ENCODE results near the gene MRPL21.
"Not testable (repeated sequence)": the region's sequence is repeated elsewhere in the genome, so short reads cannot be mapped to it uniquely, and the experiment has no call there.

MRPL21 gene

GRCh38 chr11:68865241-68865640 is 38.4 kb downstream of the MRPL21 start:
- DNase-seq = no peak

GRCh38 chr11:68863553-68864265 is 39.9 kb downstream of the MRPL21 start:
- DNase-seq = no peak

GRCh38 chr11:68862421-68862820 is 41.2 kb downstream of the MRPL21 start:
- no peak for DNase-seq

- no peak for DNase-seq
Observed at GRCh38 chr11:68859123-68859522, 44.5 kb downstream of the MRPL21 start.

GRCh38 chr11:68857037-68857586 is 46.5 kb downstream of the MRPL21 start:
- no peak for DNase-seq

GRCh38 chr11:68856425-68857030 is 47.1 kb downstream of the MRPL21 start:
- not testable (repeated sequence) for DNase-seq

- DNase-seq = no peak
Observed at GRCh38 chr11:68855205-68855981, 48.2 kb downstream of the MRPL21 start.

DNA sequence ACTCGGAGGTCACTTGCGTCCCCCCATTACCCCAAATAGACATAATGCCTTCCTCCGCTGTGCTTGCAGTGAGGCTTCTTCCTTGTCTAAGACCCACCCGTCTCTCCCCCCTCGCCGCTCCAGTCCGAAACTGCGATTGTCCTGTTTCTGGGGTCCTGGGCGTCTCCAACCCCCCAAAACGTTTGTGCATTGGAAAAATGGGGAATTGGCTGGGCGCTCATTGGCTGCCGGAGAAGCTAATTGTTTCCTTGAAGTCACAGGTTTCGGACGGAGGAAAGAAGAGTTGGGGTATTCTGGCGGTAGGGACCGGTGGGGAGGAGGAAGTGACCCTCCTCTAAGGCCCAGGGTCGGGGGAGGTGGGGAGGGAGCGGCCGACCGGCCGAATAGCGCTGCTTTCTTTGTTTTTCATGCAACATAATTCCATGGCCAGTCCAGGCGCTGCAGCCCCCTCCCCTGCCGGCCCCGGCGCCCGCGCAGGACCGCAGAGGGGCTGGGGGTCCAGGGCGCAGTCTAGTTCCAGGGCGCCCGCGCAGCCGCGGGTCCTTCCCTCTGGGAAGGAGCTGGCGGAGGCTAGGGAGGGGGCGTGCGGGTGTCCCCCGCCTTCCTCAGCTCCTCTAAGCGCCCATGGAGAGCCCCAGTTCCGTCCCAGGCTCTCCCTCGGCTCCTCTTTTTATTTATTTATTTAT is 49.2 kb downstream of the MRPL21 start:
- DNase-seq = no peak

- no peak for DNase-seq
Observed at GRCh38 chr11:68852628-68853027, 51.0 kb downstream of the MRPL21 start.

DNA sequence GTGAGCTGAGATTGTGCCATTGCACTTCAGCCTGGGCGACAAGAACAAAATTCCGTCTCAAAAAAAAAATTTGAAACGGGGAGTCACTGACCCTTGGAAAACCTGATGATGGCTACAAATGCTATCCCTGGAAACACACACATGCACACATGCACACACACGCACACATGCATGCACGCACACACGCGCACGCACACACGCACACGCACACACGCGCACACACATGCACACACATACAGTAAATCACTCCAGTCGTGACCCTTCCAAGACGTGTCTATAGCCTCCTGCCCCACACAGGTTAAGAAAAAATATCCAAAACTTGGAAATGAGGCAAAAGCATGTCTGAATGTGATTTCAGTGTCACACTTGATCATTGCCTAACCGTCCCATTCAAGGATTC is 55.2 kb downstream of the MRPL21 start:
- DNase-seq = no peak

- DNase-seq = no peak
Observed at GRCh38 chr11:68847395-68847794, 56.2 kb downstream of the MRPL21 start.

DNA sequence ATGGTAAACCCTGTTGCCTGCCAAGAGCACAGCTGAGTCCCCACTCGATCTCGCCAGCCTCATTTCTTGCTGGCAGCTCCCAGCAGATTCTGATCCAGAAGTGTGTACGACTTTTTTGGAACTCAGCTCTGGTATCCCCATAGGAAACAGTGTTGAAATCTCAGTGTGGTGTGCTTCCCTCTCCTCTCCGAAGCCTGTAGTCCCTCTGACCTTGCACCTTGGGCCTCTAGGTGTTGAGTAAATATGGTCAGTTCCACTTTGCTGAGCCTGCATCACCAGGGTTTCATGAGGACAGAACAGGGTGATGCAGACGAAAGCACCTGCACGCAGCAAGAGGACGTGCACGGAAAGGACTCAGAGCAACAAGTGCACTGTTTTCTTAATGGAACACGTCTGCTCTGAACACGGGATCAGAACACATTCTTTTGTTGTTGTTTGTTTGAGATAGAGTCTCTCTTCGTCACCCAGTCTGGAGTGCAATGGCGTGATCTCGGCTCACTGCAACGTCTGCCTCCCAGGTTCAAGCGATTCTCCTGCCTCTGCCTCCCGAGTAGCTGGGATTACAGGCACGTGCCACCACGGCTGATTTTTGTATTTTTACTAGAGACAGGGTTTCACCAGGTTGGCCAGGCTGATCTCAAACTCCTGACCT is 58.2 kb downstream of the MRPL21 start:
- no peak for DNase-seq

GRCh38 chr11:68844801-68845200 is 58.8 kb downstream of the MRPL21 start:
- DNase-seq = no peak

GRCh38 chr11:68844376-68844775 is 59.3 kb downstream of the MRPL21 start:
- no peak for DNase-seq

DNA sequence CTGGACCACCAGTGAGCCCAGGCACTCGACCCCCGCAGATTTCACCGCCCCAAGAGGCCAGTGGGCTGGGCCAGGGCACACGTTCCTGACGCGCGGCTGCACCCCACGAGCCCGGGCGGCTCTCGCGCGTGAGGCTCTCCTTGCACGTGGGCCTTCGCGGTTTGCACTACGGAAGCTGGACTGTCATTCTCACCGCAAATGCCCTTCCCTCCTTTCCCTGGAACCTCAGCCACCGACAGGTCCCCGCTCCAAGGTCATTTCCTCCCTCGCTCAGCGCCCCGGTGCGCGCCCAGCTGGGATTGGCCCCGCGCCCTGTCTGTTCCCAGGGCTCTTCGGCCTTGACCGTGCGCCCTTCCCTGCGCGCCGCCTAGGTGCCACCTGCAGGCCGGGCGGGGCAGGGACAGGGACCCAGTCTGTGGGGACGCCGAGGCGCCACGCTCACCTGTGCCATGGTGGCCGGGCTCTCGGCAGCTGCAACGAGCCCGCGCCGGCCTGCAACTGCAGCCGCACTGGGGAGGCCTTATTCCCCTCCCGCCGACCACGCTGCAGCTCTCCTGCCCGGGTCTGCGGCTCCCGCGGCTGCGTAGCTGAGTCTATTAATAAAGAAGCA is 59.8 kb downstream of the MRPL21 start:
- no peak for DNase-seq

GRCh38 chr11:68843052-68843561 is 60.5 kb downstream of the MRPL21 start:
- peak; percentile 42 for DNase-seq

GRCh38 chr11:68842427-68843051 is 61.1 kb downstream of the MRPL21 start:
- no peak for DNase-seq

DNA sequence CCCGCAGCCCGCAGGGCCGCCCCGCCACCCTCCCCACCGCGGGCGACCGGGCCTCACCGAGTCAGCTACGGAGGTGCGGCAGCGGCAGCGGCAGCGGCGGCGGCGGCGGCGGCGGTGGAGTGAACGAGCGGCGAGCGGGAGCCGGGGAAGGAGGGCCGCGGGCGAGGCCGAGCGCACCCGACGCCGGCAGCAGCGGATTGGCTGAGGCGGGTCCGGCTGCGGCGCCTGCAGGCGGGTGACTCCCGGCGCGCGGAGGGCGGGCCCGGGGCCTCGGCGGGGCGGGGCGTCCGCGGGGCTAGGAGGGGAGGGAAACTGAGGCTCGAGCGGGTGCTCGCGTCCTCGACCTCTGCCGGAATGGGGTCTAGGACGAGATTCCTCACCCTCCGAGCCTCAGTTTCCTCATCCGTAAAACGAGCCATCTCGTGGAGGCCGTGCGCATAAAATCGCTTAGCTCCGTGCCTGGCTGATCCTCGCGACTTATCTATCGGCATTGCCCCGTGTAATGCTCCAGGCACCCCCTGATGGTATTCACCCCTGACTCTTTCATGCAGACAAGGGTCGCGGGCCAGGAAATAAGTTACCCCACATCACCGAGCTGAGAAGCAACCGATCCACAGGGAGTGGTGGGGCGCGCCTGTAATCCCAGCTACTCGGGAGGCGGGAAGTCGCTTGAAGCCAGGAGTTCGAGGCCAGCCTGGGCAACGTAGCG is 61.8 kb downstream of the MRPL21 start, which contains the start of gene CPT1A:
Gene CPT1A, minus strand, starts transcription at position 199 of the 709 bp plus-strand sequence. CDS start 26,442 bp downstream, outside the sequence.
- peak; percentile 78 for DNase-seq

Data from fibroblast of skin of scalp (primary cell).